Measurements from ENCODE around the gene MYL9.

DNA sequence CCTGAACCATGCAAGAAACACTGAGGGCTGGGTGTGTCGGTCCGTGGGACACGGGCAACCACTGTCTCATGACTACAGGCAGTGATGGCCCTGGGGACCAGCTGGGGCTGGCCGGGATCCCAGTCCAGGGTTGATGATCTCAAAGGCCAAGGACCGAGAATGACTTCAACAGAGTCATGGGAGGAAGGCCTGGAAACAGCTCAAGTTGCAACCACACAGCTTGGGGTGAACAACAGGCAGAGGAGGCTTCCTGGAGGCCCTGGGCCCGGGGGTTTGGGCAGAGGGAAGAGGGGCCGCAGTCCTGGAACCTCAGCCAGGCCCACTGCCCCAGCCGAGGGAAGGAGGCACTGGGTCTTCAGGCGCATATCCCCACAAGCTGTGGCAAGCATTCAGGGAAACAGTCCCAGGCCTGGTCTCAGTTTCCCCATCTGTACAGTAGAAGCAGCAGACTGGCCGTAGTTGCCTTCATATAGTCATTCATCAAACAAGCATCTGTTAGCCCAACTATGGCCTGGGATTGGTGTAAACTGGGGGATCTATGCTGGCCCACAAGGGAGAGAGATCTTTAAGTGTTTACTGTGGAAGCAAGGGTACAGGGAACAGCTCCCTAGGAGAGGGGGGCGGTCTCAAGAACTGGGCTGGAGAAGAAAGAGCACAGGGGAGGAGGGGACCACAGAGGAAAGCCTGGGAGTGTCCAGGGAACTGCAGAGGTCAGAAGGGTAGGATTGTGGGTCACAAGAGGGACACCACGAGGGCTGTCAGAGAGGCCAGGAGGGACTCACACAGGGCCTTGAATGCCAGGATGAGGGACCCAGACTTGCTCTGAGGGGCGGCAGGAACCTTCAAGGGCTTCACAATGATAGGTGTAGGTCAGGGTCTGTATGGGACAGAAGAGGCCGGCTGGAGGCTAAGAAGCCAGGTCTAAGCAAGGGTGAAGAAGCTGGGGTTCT lies 2.1 kb downstream of the MYL9 start:
- TF ChIP-seq, protein P1, sequence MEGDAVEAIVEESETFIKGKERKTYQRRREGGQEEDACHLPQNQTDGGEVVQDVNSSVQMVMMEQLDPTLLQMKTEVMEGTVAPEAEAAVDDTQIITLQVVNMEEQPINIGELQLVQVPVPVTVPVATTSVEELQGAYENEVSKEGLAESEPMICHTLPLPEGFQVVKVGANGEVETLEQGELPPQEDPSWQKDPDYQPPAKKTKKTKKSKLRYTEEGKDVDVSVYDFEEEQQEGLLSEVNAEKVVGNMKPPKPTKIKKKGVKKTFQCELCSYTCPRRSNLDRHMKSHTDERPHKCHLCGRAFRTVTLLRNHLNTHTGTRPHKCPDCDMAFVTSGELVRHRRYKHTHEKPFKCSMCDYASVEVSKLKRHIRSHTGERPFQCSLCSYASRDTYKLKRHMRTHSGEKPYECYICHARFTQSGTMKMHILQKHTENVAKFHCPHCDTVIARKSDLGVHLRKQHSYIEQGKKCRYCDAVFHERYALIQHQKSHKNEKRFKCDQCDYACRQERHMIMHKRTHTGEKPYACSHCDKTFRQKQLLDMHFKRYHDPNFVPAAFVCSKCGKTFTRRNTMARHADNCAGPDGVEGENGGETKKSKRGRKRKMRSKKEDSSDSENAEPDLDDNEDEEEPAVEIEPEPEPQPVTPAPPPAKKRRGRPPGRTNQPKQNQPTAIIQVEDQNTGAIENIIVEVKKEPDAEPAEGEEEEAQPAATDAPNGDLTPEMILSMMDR (IDR thresholded peaks at IDR 0.05): no peak
- TF ChIP-seq POLR2AphosphoS5 (IDR thresholded peaks at IDR 0.05; ENCODE audit: insufficient read depth in 1 of 2, low read depth in 1 of 2) (peak in 1 of 2 donors; percentile 81), POLR2A (IDR thresholded peaks at IDR 0.05) (no peak)

Measured in vagina (tissue), 2 donors.